ENCODE results near the gene URAD.
"Not testable (repeated sequence)": the region's sequence is repeated elsewhere in the genome, so short reads cannot be mapped to it uniquely, and the experiment has no call there.

The URAD gene

DNA sequence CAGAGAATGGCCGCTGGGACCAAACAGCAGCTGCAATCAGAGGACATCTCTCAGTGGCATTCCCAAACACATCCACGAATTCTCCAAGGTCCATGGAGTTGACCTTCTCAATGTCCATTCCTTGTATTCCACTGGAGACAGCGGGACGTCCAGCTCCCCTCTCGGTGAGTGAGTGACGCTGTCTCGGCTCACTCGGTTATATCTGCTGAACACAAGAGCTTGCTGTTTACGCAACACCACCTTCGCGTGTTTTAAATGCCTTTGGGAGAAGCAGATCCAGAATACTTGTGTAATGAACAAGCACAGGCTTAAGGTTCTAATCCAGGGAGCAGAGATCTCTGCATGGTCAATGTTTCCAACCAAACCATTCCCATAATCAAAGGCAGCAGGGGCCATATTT is at the start of gene URAD:
Gene URAD, minus strand, starts transcription at position 174 of the 400 bp plus-strand sequence. Its CDS starts 56 bp downstream, at position 118.
- no peak for DNase-seq

DNA sequence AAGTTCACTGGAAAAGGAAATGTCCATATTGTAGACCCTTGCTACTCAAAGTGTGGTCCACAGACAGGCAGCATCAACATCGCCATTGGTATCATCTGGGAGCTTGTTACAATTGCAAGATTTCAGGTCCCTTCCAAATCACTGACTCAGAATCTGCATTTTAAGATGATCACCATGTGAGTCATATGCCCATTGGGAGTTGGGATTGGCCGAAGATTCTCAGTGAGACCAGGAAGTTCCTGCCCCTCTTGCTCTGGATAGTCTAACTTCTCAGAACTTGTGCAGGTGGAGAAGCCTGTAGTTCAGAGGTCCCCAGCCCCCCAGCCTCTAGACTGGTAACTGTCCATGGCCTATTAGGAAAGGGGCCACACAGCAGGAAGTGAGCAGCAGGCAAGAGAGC is 48.9 kb upstream of the URAD start:
- no peak for DNase-seq

- no peak for DNase-seq
Measured at GRCh38 chr13:28035146-28035782, 46.8 kb upstream of the URAD start.

GRCh38 chr13:28033894-28034655 is 45.6 kb upstream of the URAD start:
- DNase-seq = no peak

DNA sequence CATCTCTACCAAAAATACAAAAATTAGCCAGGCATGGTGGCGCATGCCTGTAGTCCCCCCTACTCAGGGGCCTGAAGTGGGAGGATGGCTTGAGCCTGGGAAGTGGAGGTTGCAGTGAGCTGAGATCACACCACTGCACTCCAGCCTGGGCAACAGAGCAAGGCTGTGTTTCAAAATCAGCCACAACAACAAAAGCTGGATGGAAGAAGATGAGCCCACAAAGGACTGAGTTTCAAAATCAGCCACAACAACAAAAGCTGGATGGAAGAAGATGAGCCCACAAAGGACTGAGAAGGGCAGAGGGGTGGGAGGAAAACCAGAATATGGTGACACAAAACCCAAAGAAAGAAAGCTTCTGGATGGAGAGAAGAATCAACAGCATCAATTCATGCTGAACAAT is 43.9 kb upstream of the URAD start:
- DNase-seq = not testable (repeated sequence)

DNA sequence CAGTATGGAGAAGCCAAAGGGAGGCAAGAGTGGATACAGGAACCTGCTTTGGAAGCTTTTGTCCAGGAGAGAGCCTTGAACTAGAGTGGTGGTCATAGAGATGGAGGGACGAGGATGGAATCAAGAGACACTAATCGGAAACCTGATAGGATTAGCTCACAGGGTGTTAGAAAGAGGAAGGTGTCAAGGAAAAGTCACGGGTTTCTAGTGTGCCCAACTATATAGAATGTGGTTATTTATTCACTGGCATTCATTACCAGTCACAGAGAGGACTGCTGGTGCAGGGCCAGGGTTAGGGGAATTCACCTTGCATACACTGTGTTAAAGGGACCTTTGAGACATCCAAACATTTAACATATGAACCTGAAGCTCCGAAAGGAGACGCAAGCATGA is 43.4 kb upstream of the URAD start:
- DNase-seq = no peak

DNA sequence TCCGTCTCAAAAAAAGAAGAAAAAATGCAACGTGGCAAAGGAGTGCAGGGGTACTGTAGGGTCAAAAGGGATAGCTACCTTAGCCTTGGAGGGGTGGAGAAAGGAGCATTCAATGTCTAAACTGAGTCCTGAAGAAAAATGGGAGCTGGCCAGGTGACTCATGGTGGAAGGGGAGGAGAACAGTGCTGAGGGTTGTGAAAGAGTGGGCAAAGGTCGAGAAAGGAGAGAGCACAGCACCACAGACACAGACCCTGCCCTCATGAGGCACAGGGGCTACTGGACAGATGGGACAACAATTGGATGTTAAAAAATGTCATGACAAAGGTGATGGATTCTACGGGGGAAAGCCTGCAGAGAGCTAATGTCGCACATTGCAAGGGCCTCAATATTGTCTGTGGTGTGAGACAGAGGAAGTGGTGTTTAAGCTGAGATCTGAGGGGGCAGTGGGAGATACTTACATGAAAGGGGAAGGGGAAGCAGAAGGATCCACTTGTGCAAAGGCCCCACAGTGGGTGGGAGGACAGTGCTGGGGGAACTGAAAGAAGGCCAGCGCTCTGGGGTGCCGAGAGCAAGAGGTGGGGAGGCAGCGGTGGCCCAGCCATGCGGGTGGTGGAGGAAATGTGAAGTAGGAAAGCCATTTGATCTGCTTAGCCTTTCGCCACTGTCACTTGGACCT is 42.9 kb upstream of the URAD start:
- no peak for DNase-seq

GRCh38 chr13:28027607-28028364 is 39.3 kb upstream of the URAD start:
- DNase-seq = no peak

DNA sequence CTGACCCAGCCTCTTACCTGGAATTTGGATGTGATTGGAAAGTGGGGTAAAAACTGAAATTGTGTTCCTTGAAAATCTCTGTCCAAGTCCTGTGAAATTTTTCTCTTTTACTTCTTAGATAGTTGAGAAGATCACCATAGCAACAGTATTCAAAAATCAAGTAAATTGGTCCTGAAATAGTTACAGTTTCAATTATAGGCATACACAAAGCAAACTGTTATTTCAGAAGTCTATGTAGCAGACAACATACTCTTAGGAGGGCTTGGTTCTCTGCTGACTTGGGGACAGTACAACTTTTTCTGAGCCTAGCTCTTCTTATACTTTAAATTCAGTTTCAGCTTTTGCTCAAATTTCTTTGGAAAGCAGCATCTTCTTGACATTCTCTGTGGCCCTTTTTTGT is 38.6 kb upstream of the URAD start:
- no peak for DNase-seq

- no peak for DNase-seq
Measured at GRCh38 chr13:28026508-28026907, 38.0 kb upstream of the URAD start.

GRCh38 chr13:28022848-28023518 is 34.5 kb upstream of the URAD start:
- no peak for DNase-seq

GRCh38 chr13:28014301-28014700 is 25.8 kb upstream of the URAD start:
- no peak for DNase-seq

DNA sequence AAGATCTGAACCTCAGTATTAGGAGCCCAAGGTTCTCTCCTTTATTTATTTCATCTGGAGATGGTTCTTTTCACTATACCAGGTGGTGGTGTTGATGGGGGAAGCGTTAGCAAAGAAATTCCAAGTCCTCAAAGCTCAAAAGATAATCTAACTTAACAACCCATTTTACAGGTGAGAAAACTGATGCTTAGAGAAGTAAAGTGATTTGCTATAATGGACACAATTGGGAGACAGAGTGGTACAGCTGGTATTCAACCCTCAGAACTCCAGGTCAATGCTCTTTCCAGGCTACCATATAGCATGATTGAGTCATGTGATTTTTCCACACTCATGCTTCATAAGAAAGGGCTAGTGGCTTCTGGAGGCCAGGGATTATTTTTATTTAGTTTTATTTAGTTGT is 25.0 kb upstream of the URAD start:
- DNase-seq = no peak

GRCh38 chr13:28012896-28013295 is 24.4 kb upstream of the URAD start:
- no peak for DNase-seq

DNA sequence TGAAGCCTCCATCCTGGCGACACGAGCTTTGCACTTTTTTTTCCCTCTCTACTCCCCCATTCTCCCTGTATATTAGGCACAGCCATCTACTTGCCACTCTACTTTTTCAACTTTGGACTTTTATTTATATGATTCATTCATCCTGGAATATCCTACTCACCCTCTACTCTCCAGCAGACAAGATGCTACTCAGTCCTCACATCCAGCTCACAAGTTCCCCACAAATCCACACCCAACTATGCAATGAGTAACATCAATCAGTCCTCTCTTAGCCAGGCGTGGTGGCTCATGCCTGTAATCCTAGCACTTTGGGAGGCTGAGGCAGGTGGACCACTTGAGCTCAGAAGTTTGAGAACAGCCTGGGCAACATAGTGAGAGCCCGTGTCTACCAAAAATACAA is 23.9 kb upstream of the URAD start:
- no peak for DNase-seq

DNA sequence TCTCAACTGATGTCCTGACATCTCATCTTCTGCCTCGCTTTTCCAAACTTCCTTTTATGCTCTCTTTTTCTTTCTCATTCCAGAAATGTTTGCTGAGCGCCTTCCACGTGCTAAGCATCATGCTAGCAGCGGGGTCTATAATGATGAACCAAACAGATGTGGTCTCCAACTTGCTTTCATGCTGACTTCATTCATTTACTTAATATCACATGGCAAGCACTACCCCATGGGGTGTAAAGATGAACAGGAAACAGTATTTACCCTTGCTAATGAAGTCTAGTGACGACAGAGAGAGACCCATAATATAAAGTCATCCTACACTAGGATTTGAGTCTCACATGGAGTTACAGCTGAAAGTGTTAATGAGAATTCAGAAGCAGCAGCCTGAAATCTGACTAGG is 21.6 kb upstream of the URAD start:
- no peak for DNase-seq

DNA sequence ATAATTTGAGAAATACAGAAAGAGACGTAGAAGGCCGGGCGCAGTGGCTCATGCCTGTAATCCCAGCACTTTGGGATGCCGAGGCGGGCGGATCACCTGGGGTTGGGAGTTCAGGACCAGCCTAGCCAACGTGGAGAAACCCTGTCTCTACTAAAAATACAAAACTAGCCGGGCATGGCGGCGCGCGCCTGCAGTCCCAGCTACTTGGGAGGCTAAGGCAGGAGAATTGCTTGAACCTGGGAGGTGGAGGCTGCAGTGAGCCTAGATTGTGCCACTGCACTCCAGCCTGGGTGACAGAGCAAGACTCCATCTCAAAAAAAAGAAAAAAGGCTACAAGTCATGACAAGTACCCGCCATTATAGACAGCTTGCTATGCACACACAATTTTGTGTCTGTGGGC is 16.5 kb upstream of the URAD start:
- not testable (repeated sequence) for DNase-seq

DNA sequence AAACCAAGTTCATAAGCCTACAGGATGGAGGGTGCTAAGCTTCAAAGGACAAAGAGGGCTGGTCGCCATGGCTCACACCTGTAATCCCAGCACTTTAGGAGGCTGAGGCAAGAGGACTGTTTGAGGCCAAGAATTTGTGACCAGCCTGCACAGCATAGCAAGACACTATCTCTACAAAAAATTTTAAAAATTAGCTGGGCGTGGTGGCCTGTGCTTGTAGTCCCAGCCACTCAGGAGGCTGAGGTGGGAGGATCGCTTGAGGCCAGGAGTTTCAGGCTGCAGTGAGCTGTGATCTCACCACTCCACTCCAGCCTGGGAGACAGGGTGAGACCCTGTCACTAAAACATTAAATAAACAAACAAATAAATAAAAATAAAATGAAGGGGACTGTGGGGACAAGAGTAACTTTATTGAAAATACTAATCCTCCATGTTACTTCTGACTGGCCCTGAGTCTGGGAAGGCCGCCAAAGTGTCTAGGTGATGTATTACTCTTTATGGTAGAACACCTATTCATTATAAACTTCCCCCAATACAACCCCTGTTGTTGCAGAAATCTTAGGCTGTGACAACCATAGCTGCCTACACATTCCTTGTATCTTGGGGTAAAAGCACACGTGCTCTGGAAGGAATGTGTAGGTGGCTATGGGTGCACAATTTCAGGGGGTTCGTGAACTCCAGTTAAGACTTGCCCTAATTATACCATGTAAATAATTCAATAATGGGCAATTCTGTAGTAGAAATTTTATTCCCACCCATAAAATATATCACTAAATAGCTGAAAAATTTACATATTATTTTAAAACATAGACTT is 14.6 kb upstream of the URAD start:
- no peak for DNase-seq

- no peak for DNase-seq
Measured at GRCh38 chr13:28001837-28002473, 13.5 kb upstream of the URAD start.

DNA sequence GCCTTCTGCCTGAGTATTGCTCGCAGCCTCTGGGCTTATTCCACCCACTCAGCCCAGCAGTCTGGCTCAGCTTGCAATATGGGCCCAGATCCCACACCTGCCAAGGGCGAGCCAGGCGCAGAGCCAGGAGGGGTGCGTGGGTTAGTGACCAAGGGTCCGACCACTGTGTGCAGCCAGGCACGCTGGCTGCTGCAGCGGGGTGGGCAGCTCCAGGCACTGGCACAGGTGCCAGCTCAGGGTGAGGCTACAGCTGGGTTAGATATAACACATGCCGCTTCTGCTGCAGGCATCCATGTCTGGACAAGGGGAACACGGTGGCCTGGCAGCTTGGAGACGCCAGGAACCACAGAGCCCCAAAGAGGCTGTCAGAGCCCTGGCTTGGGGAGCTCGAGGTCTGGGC is 12.6 kb upstream of the URAD start:
- DNase-seq = no peak

DNA sequence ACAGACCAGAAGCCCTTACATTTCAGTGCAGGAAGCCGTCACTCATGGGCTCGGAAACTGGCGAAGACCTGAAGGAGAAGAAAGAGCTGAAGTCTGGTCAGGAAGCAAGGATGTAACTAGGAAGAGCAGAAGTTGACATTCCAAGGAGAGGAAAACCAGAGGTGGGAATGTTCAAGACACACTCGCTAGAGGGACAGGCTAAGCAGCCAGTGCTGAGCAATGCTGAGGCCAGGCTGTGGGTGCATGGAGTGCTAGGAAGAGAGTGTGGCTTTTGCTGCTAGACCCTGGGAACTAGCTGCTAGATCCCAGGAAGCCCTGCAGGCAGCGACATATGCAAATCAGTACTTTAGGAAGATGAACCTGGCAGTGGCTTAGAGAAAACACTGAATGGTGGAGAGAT is 12.1 kb upstream of the URAD start:
- no peak for DNase-seq

All from COR-L47 (cell line).